ENCODE data around the gene CYB561D2. TPM values are rescaled to one million over a fixed set of nuclear protein-coding genes. Genes with fewer than 3 reads are reported as not detected.

The CYB561D2 gene
- total and polyA plus RNA-seq, 2 donors (not counting 3 experiments of a cell fraction or from before 2014, with no cell fraction given), result 13.6 to 46.0 TPM

DNA sequence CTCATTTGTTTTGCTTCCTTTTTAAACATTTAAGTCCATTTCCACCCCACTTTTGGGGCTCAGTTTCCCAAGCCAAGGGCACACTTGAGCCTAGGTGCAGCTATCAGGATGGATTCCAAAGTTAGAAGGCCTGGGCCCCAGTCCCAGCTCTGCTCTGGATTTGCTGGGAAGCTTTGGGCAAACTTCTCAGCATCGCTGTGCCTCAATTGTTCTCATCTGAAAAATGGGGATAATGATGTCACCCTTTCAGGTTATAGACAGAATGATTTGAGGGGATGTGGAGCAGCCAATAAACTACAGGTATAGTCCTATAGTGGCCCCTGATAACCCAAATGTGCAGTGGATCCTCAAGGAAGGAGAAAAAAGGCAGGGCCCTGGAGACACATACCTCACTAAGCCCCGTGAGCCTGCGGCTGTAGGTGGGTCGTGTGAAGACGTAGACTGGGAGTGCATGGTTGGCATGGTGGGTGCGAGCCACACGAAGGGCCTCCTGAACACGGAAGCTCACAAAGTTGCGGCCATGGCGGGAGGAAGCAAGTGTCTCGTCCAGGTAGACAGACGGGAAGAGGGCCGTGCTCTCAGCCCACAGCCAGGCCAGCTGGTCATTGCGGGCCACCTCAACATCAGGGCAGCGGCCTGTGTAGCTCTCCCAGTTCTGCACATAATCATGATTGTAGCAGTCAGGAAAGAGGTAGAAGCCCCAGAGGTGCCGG lies 31.3 kb upstream of the CYB561D2 start:
- H2AFZ ChIP-seq (ENCODE audit: low read depth, low read length), result no peak overlapping the region
- H3K9ac ChIP-seq (replicated peaks; ENCODE audit: extremely low read depth, insufficient read depth, low read length), result no peak overlapping the region
- TF ChIP-seq, protein P1, sequence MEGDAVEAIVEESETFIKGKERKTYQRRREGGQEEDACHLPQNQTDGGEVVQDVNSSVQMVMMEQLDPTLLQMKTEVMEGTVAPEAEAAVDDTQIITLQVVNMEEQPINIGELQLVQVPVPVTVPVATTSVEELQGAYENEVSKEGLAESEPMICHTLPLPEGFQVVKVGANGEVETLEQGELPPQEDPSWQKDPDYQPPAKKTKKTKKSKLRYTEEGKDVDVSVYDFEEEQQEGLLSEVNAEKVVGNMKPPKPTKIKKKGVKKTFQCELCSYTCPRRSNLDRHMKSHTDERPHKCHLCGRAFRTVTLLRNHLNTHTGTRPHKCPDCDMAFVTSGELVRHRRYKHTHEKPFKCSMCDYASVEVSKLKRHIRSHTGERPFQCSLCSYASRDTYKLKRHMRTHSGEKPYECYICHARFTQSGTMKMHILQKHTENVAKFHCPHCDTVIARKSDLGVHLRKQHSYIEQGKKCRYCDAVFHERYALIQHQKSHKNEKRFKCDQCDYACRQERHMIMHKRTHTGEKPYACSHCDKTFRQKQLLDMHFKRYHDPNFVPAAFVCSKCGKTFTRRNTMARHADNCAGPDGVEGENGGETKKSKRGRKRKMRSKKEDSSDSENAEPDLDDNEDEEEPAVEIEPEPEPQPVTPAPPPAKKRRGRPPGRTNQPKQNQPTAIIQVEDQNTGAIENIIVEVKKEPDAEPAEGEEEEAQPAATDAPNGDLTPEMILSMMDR (IDR thresholded peaks at IDR 0.05; ENCODE audit: extremely low read depth in 1 of 2, insufficient read depth in 1 of 2, low read depth in 1 of 2, low read length in 2 of 2), result no peak
- TF ChIP-seq EZH2 (IDR thresholded peaks at IDR 0.05; ENCODE audit: borderline replicate concordance, low read depth, low read length, severe bottlenecking) (no peak), JUN (IDR thresholded peaks at IDR 0.05; ENCODE audit: borderline replicate concordance, insufficient read depth, insufficient read length, low read depth) (no peak), GATA2 (IDR thresholded peaks at IDR 0.05; ENCODE audit: insufficient read depth, insufficient read length, low read depth, low read length) (no peak), FOS (IDR thresholded peaks at IDR 0.05; ENCODE audit: borderline replicate concordance, insufficient read depth, low read length) (no peak), MYC (IDR thresholded peaks at IDR 0.05; ENCODE audit: low read depth, low read length) (no peak), POLR2A (IDR thresholded peaks at IDR 0.05; ENCODE audit: low read depth, low read length) (no peak), POLR2AphosphoS5 (IDR thresholded peaks at IDR 0.05; ENCODE audit: insufficient read depth, low read depth, low read length) (no peak)
- TF ChIP-seq, protein P2, sequence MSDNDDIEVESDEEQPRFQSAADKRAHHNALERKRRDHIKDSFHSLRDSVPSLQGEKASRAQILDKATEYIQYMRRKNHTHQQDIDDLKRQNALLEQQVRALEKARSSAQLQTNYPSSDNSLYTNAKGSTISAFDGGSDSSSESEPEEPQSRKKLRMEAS (IDR thresholded peaks at IDR 0.05; ENCODE audit: insufficient read depth, insufficient read length), result no peak
- peak overlapping the region in 2 of 3 experiments; percentile 89 for H3K4me3 ChIP-seq (replicated peaks in 1 of 3; ENCODE audit: insufficient read depth in 1 of 3, low read depth in 1 of 3, low read length in 3 of 3)
- H3K27ac ChIP-seq (ENCODE audit: insufficient read depth, low read depth, low read length), result no peak overlapping the region
- no TSS peak for BruUV-seq (replicated peaks)
- CTCF ChIA-PET, result interaction anchor here (1.2 to 1.7 kb wide), 2 partner anchors 9 to 16 kb away, joined by 3 to 4 read pairs; partner anchors contain the start of genes HYAL1 and TUSC2
- no peak for DNase-seq (ENCODE audit: low read depth, low spot score)
- no peak for FAIRE-seq
- peaks cover 62% of the 10 kb centered on the region for H3K4me1 ChIP-seq (ENCODE audit: control insufficient read depth, extremely low read depth, insufficient read depth, low read length)
- no peaks in the 10 kb centered on the region for H3K9me3 ChIP-seq (replicated peaks; ENCODE audit: control insufficient read depth, insufficient read depth, low read length)
- dilution Hi-C loops (cut with MboI; ENCODE audit: extremely low pct_ligation_motif_present, low sequenced_read_pairs) (no loop called here), intact Hi-C loops (cut with micrococcal nuclease) (no loop called here)
- H4K20me1 ChIP-seq (replicated peaks; ENCODE audit: control insufficient read depth, extremely low read depth, insufficient read depth, low read length), result no peaks in the 10 kb centered on the region
- no peaks in the 10 kb centered on the region for H3K27me3 ChIP-seq (ENCODE audit: control insufficient read depth in 2 of 2, insufficient read depth in 2 of 2, low read length in 2 of 2)
- H3K9me1 ChIP-seq (replicated peaks; ENCODE audit: control insufficient read depth, extremely low read depth, insufficient read depth, low read length), result no peaks in the 10 kb centered on the region
- POLR2A ChIA-PET, result interaction anchor here (0.6 to 1.2 kb wide), 2 partner anchors 9 to 56 kb away, joined by 3 to 7 read pairs; partner anchors contain the start of gene TUSC2
- H3K79me2 ChIP-seq (ENCODE audit: control insufficient read depth, insufficient read depth, low read length), result peaks cover 52% of the 10 kb centered on the region
- peaks cover 17 to 46% of the 10 kb centered on the region in 2 experiments for H3K36me3 ChIP-seq (ENCODE audit: control insufficient read depth in 2 of 2, extremely low read depth in 1 of 2, insufficient read depth in 2 of 2, low read length in 2 of 2)
- peak overlapping the region; percentile 69 for H3K4me2 ChIP-seq (ENCODE audit: insufficient read depth, low read length)
